Measurements from ENCODE around the gene RAB38. TPM values are rescaled to one million over a fixed set of nuclear protein-coding genes. Genes with fewer than 3 reads are reported as not detected.

Gene RAB38
- total RNA-seq, 2 experiments from 2014 or later: 0.28 to 0.44 TPM

DNA sequence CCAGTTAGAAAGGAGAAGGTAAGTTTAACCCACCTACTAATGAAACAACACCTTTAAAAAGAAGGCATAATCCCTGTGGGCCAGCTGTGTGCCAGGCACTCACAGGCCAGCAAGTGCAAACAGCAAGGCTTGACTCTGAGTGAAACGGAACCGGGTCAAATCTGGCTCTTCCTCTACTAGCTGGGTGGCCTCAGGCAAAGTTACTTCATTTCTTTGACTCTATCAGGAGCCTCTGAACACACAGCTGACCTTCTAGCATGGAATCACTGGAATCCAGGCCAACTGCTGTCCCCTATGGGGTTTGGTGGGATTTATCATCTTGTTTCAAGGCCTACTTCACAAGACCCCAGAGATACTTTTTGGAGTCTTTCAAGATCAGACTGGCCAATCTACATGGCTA is 3.3 kb downstream of the RAB38 start:
- Mint-ChIP-seq H3K36me3 (ENCODE audit: low read depth) (no peaks in the 10 kb centered on the region), H3K27me3 (peaks cover 8% of the 10 kb centered on the region), H3K9me3 (no peaks in the 10 kb centered on the region), H3K4me1 (ENCODE audit: low read depth) (peaks cover 8% of the 10 kb centered on the region), H3K4me3 (no peak overlapping the region), H3K27ac (no peak overlapping the region)
- H3K4me1 ChIP-seq (ENCODE audit: insufficient read depth, low read length): peaks cover 12% of the 10 kb centered on the region
- TF ChIP-seq, protein P1, sequence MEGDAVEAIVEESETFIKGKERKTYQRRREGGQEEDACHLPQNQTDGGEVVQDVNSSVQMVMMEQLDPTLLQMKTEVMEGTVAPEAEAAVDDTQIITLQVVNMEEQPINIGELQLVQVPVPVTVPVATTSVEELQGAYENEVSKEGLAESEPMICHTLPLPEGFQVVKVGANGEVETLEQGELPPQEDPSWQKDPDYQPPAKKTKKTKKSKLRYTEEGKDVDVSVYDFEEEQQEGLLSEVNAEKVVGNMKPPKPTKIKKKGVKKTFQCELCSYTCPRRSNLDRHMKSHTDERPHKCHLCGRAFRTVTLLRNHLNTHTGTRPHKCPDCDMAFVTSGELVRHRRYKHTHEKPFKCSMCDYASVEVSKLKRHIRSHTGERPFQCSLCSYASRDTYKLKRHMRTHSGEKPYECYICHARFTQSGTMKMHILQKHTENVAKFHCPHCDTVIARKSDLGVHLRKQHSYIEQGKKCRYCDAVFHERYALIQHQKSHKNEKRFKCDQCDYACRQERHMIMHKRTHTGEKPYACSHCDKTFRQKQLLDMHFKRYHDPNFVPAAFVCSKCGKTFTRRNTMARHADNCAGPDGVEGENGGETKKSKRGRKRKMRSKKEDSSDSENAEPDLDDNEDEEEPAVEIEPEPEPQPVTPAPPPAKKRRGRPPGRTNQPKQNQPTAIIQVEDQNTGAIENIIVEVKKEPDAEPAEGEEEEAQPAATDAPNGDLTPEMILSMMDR (IDR thresholded peaks at IDR 0.05): no peak
- no peaks in the 10 kb centered on the region for H3K9me3 ChIP-seq (ENCODE audit: control insufficient read depth in 1 of 2, insufficient read depth in 1 of 2, low read length in 2 of 2)
- ATAC-seq (ENCODE audit: poor library complexity) (no peak), DNase-seq (no peak)
- H3K4me3 ChIP-seq (ENCODE audit: low read length): no peak overlapping the region
- H3K36me3 ChIP-seq (ENCODE audit: insufficient read depth, low read length): no peaks in the 10 kb centered on the region
- H3K27me3 ChIP-seq (ENCODE audit: control insufficient read depth in 1 of 2, insufficient read depth in 2 of 2, low read length in 2 of 2): no peaks in the 10 kb centered on the region
- H3K27ac ChIP-seq (ENCODE audit: low read depth in 1 of 2, low read length in 2 of 2): no peak overlapping the region
- ChIA-PET CTCF (no interaction called here), POLR2A (no interaction called here)
- intact Hi-C loops (cut with DNase I, micrococcal nuclease): no loop called here

DNA sequence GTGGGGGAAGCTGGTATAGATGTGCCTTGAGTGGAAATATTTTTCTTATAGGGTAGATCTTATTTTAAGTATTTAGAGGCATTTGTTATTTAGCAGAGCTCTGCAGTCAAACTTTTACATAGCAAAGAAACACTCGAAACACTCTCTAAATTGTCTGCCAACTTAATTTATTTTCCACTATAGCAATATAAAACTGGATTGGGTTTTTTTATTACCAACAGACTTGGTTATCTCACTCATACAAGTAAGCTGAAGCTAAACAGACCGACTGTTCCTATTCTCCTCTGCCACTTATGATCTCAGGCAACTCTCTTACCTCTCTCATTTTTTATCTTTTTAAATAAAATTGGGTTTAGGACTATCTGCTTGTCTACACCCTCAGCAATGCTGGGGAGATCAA is 4.6 kb downstream of the RAB38 start:
- Histone ChIP-seq H3K36me3 (ENCODE audit: insufficient read depth, low read length) (no peaks in the 10 kb centered on the region), H3K27ac (ENCODE audit: low read depth in 1 of 2, low read length in 2 of 2) (no peak overlapping the region), H3K27me3 (ENCODE audit: control insufficient read depth in 1 of 2, insufficient read depth in 2 of 2, low read length in 2 of 2) (no peaks in the 10 kb centered on the region), H3K9me3 (ENCODE audit: control insufficient read depth in 1 of 2, insufficient read depth in 1 of 2, low read length in 2 of 2) (no peaks in the 10 kb centered on the region), H3K4me3 (ENCODE audit: low read length) (no peak overlapping the region), H3K4me1 (ENCODE audit: insufficient read depth, low read length) (peaks cover 11% of the 10 kb centered on the region)
- DNase-seq (no peak), ATAC-seq (ENCODE audit: poor library complexity) (no peak)
- H3K9me3 Mint-ChIP-seq: no peaks in the 10 kb centered on the region
- peaks cover 8% of the 10 kb centered on the region for H3K4me1 Mint-ChIP-seq (ENCODE audit: low read depth)
- intact Hi-C loops (cut with DNase I, micrococcal nuclease): no loop called here
- H3K36me3 Mint-ChIP-seq (ENCODE audit: low read depth): no peaks in the 10 kb centered on the region
- H3K27me3 Mint-ChIP-seq: peaks cover 8% of the 10 kb centered on the region
- no peak overlapping the region for H3K27ac Mint-ChIP-seq
- ChIA-PET POLR2A (no interaction called here), CTCF (no interaction called here)
- TF ChIP-seq, protein P1 (IDR thresholded peaks at IDR 0.05): no peak
- H3K4me3 Mint-ChIP-seq: no peak overlapping the region

DNA sequence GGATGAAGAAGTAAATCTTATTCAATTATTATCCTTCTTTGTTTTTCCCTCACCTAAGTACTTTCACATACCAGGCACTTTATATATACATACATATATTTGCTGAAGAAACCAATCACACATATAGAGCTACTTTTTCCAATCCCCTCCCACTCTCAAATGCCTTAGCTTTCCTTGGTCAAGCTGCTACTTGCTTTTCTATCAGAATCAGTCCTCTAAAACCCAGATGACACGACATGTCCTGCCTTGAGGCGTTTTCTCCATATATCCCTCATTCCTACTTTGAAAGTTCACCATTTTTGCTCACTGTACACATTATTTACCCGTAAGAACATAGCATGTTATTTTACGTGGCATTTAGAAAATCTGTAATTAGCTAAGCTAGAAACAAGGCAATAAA is 5.4 kb downstream of the RAB38 start:
- no peaks in the 10 kb centered on the region for H3K9me3 Mint-ChIP-seq

More for the DNA sequence above, 5.4 kb downstream of the RAB38 start:
- H3K9me3 ChIP-seq (ENCODE audit: control insufficient read depth in 1 of 2, insufficient read depth in 1 of 2, low read length in 2 of 2): no peaks in the 10 kb centered on the region
- H3K36me3 ChIP-seq (ENCODE audit: insufficient read depth, low read length): no peaks in the 10 kb centered on the region
- H3K27ac ChIP-seq (ENCODE audit: low read depth in 1 of 2, low read length in 2 of 2): no peak overlapping the region
- Mint-ChIP-seq H3K4me3 (no peak overlapping the region), H3K27me3 (peaks cover 8% of the 10 kb centered on the region), H3K36me3 (ENCODE audit: low read depth) (no peaks in the 10 kb centered on the region), H3K27ac (no peak overlapping the region), H3K4me1 (ENCODE audit: low read depth) (peaks cover 8% of the 10 kb centered on the region)
- TF ChIP-seq, protein P1 (IDR thresholded peaks at IDR 0.05): no peak
- ChIA-PET CTCF (no interaction called here), POLR2A (no interaction called here)
- H3K4me3 ChIP-seq (ENCODE audit: low read length): no peak overlapping the region
- no peak for DNase-seq
- H3K27me3 ChIP-seq (ENCODE audit: control insufficient read depth in 1 of 2, insufficient read depth in 2 of 2, low read length in 2 of 2): no peaks in the 10 kb centered on the region
- H3K4me1 ChIP-seq (ENCODE audit: insufficient read depth, low read length): peaks cover 4% of the 10 kb centered on the region
- no peak for ATAC-seq (ENCODE audit: poor library complexity)
- intact Hi-C loops (cut with DNase I, micrococcal nuclease): loop anchor here in 1 of 2 experiments (5.0 kb wide), 1 partner anchor 372 kb away; no protein-coding TSS in a partner anchor
